Activated CD8-positive, alpha-beta T cell treated with anti-CD3 and anti-CD28 coated beads, Interleukin-2, amount 10 ng/mL, durations not matched to agents 7 days and 5 days (primary cell): ENCODE measurements around the gene LILRA5. TPM values are rescaled to one million over a fixed set of nuclear protein-coding genes. Genes with fewer than 3 reads are reported as not detected.

ENCODE experiments used
- ATAC-seq: fragments of 150-1000 bp; cut with Tn5 transposase; one replicate; pipeline ENCODE4 v1.10.0; 2021; ENCODE audit warnings: moderate library complexity
- CTCF ChIA-PET: fragments of 350-600 bp; sonication (Branson Sonifier 250); formaldehyde crosslinking; loops from one replicate; lab custom pipeline; 2021; ENCODE audit warnings: antibody characterized with exemption; lab: Charles Lee
- POLR2A ChIA-PET: fragments of 350-600 bp; sonication (Branson Sonifier 250); formaldehyde crosslinking; loops from one replicate; lab custom pipeline; 2021; ENCODE audit warnings: antibody characterized with exemption; lab: Charles Lee
- DNase-seq: peaks from one replicate; pipeline ENCODE4 v3.0.0-alpha.2; 2020
- H3K27ac Mint-ChIP-seq: one replicate; pipeline ENCODE4 v1.8.0; 2021; ENCODE audit warnings: mild to moderate bottlenecking, mixed read lengths
- H3K27me3 Mint-ChIP-seq: one replicate; pipeline ENCODE4 v1.8.0; 2021; ENCODE audit warnings: low read depth, mixed read lengths
- H3K36me3 Mint-ChIP-seq: one replicate; pipeline ENCODE4 v1.8.0; 2021; ENCODE audit warnings: low read depth, mixed read lengths
- H3K4me1 Mint-ChIP-seq: one replicate; pipeline ENCODE4 v1.8.0; 2021; ENCODE audit warnings: low read depth, mixed read lengths
- H3K4me3 Mint-ChIP-seq: one replicate; pipeline ENCODE4 v1.8.0; 2021; ENCODE audit warnings: mild to moderate bottlenecking, mixed read lengths
- H3K9me3 Mint-ChIP-seq: one replicate; pipeline ENCODE4 v1.8.0; 2022; ENCODE audit warnings: mixed read lengths; ENCODE audit not compliant: insufficient read depth
- total RNA-seq, 2 experiments: library from RNA; stranded (reverse); gene quantifications; one replicate each; pipeline ENCODE4 v1.2.3, GENCODE V29; 2021

The LILRA5 gene
- total RNA-seq, 2 experiments from 2014 or later, result not detected

DNA sequence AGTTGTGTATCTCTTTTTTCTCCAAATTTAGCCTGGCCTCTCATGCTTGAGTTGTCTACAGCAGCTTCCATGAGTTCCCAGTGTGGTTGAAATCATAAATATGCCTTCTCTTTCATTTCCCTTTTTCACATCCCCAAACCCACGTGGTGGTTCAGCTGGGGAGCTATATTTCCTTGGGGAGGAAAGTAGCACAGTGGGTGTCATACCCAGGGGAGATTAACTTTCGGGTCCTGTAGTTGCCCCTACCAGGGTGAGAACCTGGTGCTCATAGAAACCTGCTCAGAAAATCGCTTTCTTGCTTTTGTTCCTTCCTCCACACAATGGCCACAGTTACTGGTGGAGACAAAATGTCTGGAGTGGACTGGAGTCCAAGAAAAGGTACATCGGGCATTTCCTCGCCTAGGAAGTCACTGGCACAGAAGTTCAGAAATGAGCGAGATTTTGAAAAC, 33.0 kb upstream of the LILRA5 start:
- POLR2A ChIA-PET, result interaction anchor here (0.6 kb wide), 1 partner anchor 120 kb away, joined by 3 read pairs; no protein-coding TSS in a partner anchor
- Mint-ChIP-seq H3K36me3 (no peaks in the 10 kb centered on the region), H3K4me3 (no peak overlapping the region), H3K9me3 (no peaks in the 10 kb centered on the region), H3K27ac (no peak overlapping the region), H3K27me3 (peaks cover 23% of the 10 kb centered on the region), H3K4me1 (peaks cover 1% of the 10 kb centered on the region)
- CTCF ChIA-PET, result interaction anchor here (1.3 kb wide), 2 partner anchors 22 to 45 kb away, joined by 3 to 4 read pairs; no protein-coding TSS in a partner anchor
- ATAC-seq (no peak), DNase-seq (no peak)

- Mint-ChIP-seq H3K27ac (no peak overlapping the region), H3K36me3 (no peaks in the 10 kb centered on the region), H3K4me1 (peaks cover 1% of the 10 kb centered on the region), H3K9me3 (no peaks in the 10 kb centered on the region), H3K27me3 (peaks cover 27% of the 10 kb centered on the region), H3K4me3 (no peak overlapping the region)
- ATAC-seq (no peak), DNase-seq (no peak)
- ChIA-PET CTCF (interaction anchor here (0.8 kb wide), 1 partner anchor 19 kb away, joined by 3 read pairs; no protein-coding TSS in a partner anchor), POLR2A (no interaction called here)
These were observed 30.9 kb upstream of the LILRA5 start for GRCh38 chr19:54343868-54344267.

- no peak for ATAC-seq
- Mint-ChIP-seq H3K9me3 (no peaks in the 10 kb centered on the region), H3K4me3 (no peak overlapping the region), H3K4me1 (no peaks in the 10 kb centered on the region), H3K36me3 (no peaks in the 10 kb centered on the region), H3K27me3 (peaks cover 13% of the 10 kb centered on the region), H3K27ac (no peak overlapping the region)
- ChIA-PET CTCF (interaction anchor here (0.8 to 1.2 kb wide), 3 partner anchors 17 to 50 kb away, joined by 3 to 4 read pairs (median 3); no protein-coding TSS in a partner anchor), POLR2A (no interaction called here)
- DNase-seq, result no peak
These were observed 28.3 kb upstream of the LILRA5 start for GRCh38 chr19:54341295-54341694.

- Mint-ChIP-seq H3K27ac (peak overlapping the region; percentile 6), H3K36me3 (no peaks in the 10 kb centered on the region), H3K27me3 (peaks cover 15% of the 10 kb centered on the region), H3K4me1 (no peaks in the 10 kb centered on the region), H3K9me3 (no peaks in the 10 kb centered on the region), H3K4me3 (no peak overlapping the region)
- DNase-seq (no peak), ATAC-seq (no peak)
- POLR2A ChIA-PET, result interaction anchor here (0.6 kb wide), 1 partner anchor 175 kb away, joined by 5 read pairs; no protein-coding TSS in a partner anchor
- CTCF ChIA-PET, result interaction anchor here (1.1 to 1.2 kb wide), 2 partner anchors 15 to 52 kb away, joined by 3 read pairs; no protein-coding TSS in a partner anchor
These were observed 26.8 kb upstream of the LILRA5 start for GRCh38 chr19:54339646-54340358.

DNA sequence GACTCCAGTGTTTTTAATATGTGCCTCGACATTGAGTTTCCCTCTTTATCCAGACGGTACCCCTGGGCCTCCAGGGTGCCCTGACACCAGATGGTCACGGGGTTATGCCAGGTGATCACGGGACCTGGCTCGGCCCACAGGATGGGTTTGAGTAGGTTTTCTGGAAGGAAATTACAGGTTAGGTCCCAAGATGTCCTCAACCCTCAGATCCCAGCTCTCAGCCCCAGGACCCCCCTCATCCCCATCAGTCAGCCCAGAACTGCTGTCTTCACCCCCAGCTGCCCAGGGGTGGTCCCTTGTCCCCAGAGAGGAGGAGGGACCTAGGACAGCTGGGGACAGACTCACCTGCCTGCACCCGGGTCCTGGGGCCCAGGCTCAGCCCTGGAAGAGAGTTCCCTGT, 25.6 kb upstream of the LILRA5 start:
- CTCF ChIA-PET, result no interaction called here
- Mint-ChIP-seq H3K4me1 (no peaks in the 10 kb centered on the region), H3K36me3 (no peaks in the 10 kb centered on the region), H3K4me3 (no peak overlapping the region), H3K27me3 (peaks cover 12% of the 10 kb centered on the region), H3K9me3 (no peaks in the 10 kb centered on the region), H3K27ac (no peak overlapping the region)
- ATAC-seq (no peak), DNase-seq (no peak)
- POLR2A ChIA-PET, result no interaction called here

- Mint-ChIP-seq H3K4me3 (no peak overlapping the region), H3K27ac (no peak overlapping the region), H3K9me3 (no peaks in the 10 kb centered on the region), H3K36me3 (no peaks in the 10 kb centered on the region), H3K27me3 (peaks cover 12% of the 10 kb centered on the region), H3K4me1 (no peaks in the 10 kb centered on the region)
- ChIA-PET CTCF (no interaction called here), POLR2A (no interaction called here)
- no peak for ATAC-seq
- DNase-seq, result no peak
These were observed 24.9 kb upstream of the LILRA5 start for GRCh38 chr19:54337858-54338230.

GRCh38 chr19:54336893-54337857, 24.2 kb upstream of the LILRA5 start:
- ATAC-seq, result no peak
- no peak for DNase-seq
- H3K4me1 Mint-ChIP-seq, result no peaks in the 10 kb centered on the region
- no peaks in the 10 kb centered on the region for H3K9me3 Mint-ChIP-seq
- ChIA-PET CTCF (no interaction called here), POLR2A (no interaction called here)
- H3K4me3 Mint-ChIP-seq, result no peak overlapping the region
- H3K36me3 Mint-ChIP-seq, result no peaks in the 10 kb centered on the region
- no peak overlapping the region for H3K27ac Mint-ChIP-seq
- peaks cover 12% of the 10 kb centered on the region for H3K27me3 Mint-ChIP-seq

- ChIA-PET POLR2A (no interaction called here), CTCF (no interaction called here)
- ATAC-seq, result no peak
These were observed 23.3 kb upstream of the LILRA5 start for GRCh38 chr19:54335979-54336892.

DNA sequence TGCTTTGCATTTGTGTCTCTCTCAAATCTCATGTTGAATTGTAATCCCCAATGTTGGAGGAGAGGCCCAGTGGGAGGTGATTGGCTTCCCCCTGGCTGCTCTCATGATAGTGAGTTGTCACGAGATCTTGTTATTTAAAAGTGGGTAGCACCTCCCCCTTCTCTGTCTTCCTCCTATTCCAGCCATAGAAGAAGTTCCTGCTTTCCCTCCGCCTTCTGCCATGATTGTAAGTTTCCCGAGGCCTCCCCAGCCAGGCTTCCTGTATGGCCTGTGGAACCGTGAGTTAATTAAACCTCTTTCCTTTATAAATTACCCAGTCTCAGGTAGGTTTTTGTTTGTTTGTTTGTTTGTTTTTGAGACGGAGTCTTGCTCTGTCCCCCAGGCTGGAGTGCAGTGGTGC, 22.2 kb upstream of the LILRA5 start:
- Mint-ChIP-seq H3K9me3 (no peaks in the 10 kb centered on the region), H3K4me3 (no peak overlapping the region), H3K4me1 (no peaks in the 10 kb centered on the region), H3K27ac (no peak overlapping the region), H3K36me3 (no peaks in the 10 kb centered on the region), H3K27me3 (peaks cover 11% of the 10 kb centered on the region)
- POLR2A ChIA-PET, result no interaction called here
- DNase-seq, result no peak
- ATAC-seq, result no peak
- CTCF ChIA-PET, result no interaction called here

More at GRCh38 chr19:54335979-54336892, 23.3 kb upstream of the LILRA5 start:
- Mint-ChIP-seq H3K36me3 (no peaks in the 10 kb centered on the region), H3K4me1 (no peaks in the 10 kb centered on the region), H3K27ac (no peak overlapping the region), H3K4me3 (no peak overlapping the region), H3K9me3 (no peaks in the 10 kb centered on the region), H3K27me3 (peaks cover 12% of the 10 kb centered on the region)
- DNase-seq, result no peak

DNA sequence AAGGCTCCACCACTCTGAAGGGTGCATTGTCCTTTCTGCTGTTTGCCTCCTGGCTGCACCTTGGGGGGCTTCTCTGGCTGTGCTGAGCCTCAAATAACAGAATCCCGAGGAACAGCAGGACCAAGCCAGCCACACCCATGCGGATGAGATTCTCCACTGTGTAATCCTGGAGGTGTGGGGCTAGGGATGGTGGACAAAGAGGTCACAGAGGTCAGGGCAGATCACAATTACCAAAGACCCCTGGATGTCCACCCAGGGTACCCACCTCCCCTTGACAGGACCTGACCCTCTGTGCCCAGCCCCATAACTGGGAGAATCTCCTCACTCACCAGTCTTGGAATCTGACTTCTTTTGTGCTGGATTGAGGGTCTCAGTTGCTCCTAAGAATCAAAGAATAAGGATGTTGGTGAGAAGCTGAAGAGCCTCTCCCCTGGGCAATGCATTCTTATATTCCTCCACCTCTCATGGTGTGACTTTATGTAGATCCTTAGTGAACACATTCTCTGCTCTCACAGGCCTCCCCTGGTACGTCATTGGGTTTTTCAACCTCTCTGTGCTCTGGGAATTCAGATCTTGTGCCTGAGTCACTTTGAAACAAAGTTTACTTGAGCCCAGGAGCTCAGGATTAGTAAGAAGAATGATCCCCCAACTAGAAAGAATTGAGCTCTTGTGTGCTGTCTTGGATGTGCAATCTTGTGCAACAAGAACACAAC, 20.8 kb upstream of the LILRA5 start:
- ChIA-PET POLR2A (no interaction called here), CTCF (interaction anchor here (1.5 kb wide), 1 partner anchor 9 kb away, joined by 5 read pairs; no protein-coding TSS in a partner anchor)
- H3K4me1 Mint-ChIP-seq, result peaks cover 1% of the 10 kb centered on the region
- no peaks in the 10 kb centered on the region for H3K9me3 Mint-ChIP-seq
- no peak overlapping the region for H3K27ac Mint-ChIP-seq
- no peaks in the 10 kb centered on the region for H3K36me3 Mint-ChIP-seq
- H3K4me3 Mint-ChIP-seq, result no peak overlapping the region
- peaks cover 2% of the 10 kb centered on the region for H3K27me3 Mint-ChIP-seq
- ATAC-seq (no peak), DNase-seq (no peak)
